ENCODE measurements around the gene UPF3B.
A peak's percentile ranks its signal among the peaks of the same experiment; 100 is the strongest.
"Not testable (repeated sequence)": the region's sequence is repeated elsewhere in the genome, so short reads cannot be mapped to it uniquely, and the experiment has no call there.

UPF3B gene

GRCh38 chrX:119826399-119826959 is 26.3 kb downstream of the UPF3B start:
- no peak overlapping the region for H3K4me3 ChIP-seq (replicated peaks in 1 of 2; ENCODE audit: low read depth in 2 of 2, low read length in 2 of 2)
- DNase-seq (ENCODE audit: low read depth in 2 of 2) = peak; percentile 18 to 57
- TF ChIP-seq CTCF (IDR thresholded peaks at IDR 0.05; ENCODE audit: low read depth, low read length) = no peak

GRCh38 chrX:119824221-119824620 is 28.5 kb downstream of the UPF3B start:
- H3K4me3 ChIP-seq (replicated peaks in 1 of 2; ENCODE audit: low read depth in 2 of 2, low read length in 2 of 2); DNase-seq (ENCODE audit: low read depth in 2 of 2): not testable (repeated sequence)

- H3K4me3 ChIP-seq (replicated peaks in 1 of 2; ENCODE audit: low read depth in 2 of 2, low read length in 2 of 2) = not testable (repeated sequence)
- peak in 1 of 2 donors; percentile 33 for DNase-seq (ENCODE audit: low read depth in 2 of 2)
Observed at GRCh38 chrX:119821703-119822102, 31.1 kb downstream of the UPF3B start.

- H3K4me3 ChIP-seq (replicated peaks in 1 of 2; ENCODE audit: low read depth in 2 of 2, low read length in 2 of 2) = no peak overlapping the region
- peak; percentile 9 to 11 for DNase-seq (ENCODE audit: low read depth in 2 of 2)
- TF ChIP-seq CTCF (IDR thresholded peaks at IDR 0.05; ENCODE audit: low read depth, low read length) = no peak
Observed at GRCh38 chrX:119817130-119817690, 35.6 kb downstream of the UPF3B start.

GRCh38 chrX:119816300-119816699 is 36.5 kb downstream of the UPF3B start:
- no peak for TF ChIP-seq CTCF (IDR thresholded peaks at IDR 0.05; ENCODE audit: low read depth, low read length)
- no peak for DNase-seq (ENCODE audit: low read depth in 2 of 2)

GRCh38 chrX:119809185-119809666 is 43.5 kb downstream of the UPF3B start:
- DNase-seq (ENCODE audit: low read depth in 2 of 2) = peak in 1 of 2 donors; percentile 41
- no peak overlapping the region for H3K4me3 ChIP-seq (replicated peaks in 1 of 2; ENCODE audit: low read depth in 2 of 2, low read length in 2 of 2)
- TF ChIP-seq CTCF (IDR thresholded peaks at IDR 0.05; ENCODE audit: low read depth, low read length) = no peak

More at GRCh38 chrX:119816300-119816699, 36.5 kb downstream of the UPF3B start:
- H3K4me3 ChIP-seq (replicated peaks in 1 of 2; ENCODE audit: low read depth in 2 of 2, low read length in 2 of 2) = no peak overlapping the region

GRCh38 chrX:119808461-119808860 is 44.3 kb downstream of the UPF3B start:
- DNase-seq (ENCODE audit: low read depth in 2 of 2); H3K4me3 ChIP-seq (replicated peaks in 1 of 2; ENCODE audit: low read depth in 2 of 2, low read length in 2 of 2): not testable (repeated sequence)

GRCh38 chrX:119802546-119802945 is 50.2 kb downstream of the UPF3B start:
- no peak for TF ChIP-seq CTCF (IDR thresholded peaks at IDR 0.05; ENCODE audit: low read depth, low read length)
- no peak overlapping the region for H3K4me3 ChIP-seq (replicated peaks in 1 of 2; ENCODE audit: low read depth in 2 of 2, low read length in 2 of 2)
- DNase-seq (ENCODE audit: low read depth in 2 of 2) = no peak
